Mammary epithelial cell (primary cell): ENCODE data around the gene FGF18.

Source experiments
- EZH2 ChIP-seq: IDR thresholded peaks from 2 replicates; pipeline ENCODE4 v1.6.1; 2012; ENCODE audit warnings: low read length, inconsistent platforms, borderline replicate concordance
- TF ChIP-seq, protein P1 (sequence below), 2 donors: IDR thresholded peaks in 1 of 2; conservative IDR thresholded peaks in 1 of 2; 2 replicates each; pipeline ENCODE4 v1.5.1; 2011 to 2012; ENCODE audit warnings: inconsistent platforms in 2 of 2, low read length in 2 of 2, mild to moderate bottlenecking in 2 of 2, control low read depth in 1 of 2, low read depth in 1 of 2; ENCODE audit not compliant: insufficient read depth in 1 of 2; ENCODE audit errors: extremely low read depth in 1 of 2

DNA sequence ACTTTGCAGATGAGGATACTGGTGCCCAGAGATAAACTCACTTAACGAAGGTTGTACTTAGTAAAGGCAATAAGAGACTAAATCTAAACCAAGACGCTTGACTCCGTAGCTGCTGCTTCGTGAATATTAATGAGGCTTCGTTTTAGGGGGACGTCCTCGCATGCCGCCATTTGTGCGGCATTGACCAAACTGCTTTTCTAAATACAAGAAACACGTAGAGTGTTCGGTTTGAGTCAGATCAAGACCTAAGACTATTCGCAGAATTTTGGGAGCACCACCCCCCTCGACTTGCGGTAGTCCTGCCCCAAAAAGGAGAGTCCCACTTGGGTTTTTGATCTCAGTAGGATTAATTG, 30.7 kb upstream of the FGF18 start:
- TF ChIP-seq, protein P1, sequence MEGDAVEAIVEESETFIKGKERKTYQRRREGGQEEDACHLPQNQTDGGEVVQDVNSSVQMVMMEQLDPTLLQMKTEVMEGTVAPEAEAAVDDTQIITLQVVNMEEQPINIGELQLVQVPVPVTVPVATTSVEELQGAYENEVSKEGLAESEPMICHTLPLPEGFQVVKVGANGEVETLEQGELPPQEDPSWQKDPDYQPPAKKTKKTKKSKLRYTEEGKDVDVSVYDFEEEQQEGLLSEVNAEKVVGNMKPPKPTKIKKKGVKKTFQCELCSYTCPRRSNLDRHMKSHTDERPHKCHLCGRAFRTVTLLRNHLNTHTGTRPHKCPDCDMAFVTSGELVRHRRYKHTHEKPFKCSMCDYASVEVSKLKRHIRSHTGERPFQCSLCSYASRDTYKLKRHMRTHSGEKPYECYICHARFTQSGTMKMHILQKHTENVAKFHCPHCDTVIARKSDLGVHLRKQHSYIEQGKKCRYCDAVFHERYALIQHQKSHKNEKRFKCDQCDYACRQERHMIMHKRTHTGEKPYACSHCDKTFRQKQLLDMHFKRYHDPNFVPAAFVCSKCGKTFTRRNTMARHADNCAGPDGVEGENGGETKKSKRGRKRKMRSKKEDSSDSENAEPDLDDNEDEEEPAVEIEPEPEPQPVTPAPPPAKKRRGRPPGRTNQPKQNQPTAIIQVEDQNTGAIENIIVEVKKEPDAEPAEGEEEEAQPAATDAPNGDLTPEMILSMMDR (conservative IDR thresholded peaks at IDR 0.05 in 1 of 2, IDR thresholded peaks at IDR 0.05 in 1 of 2; ENCODE audit: extremely low read depth in 1 of 2, insufficient read depth in 1 of 2, low read depth in 1 of 2, low read length in 2 of 2): no peak
- TF ChIP-seq EZH2: no peak
